HUDEP-2 (cell line): ENCODE data around the gene REV1.
"Not testable (repeated sequence)": the region's sequence is repeated elsewhere in the genome, so short reads cannot be mapped to it uniquely, and the experiment has no call there.

ENCODE experiments used
- DNase-seq, 76 experiments: peaks; one replicate each; lab custom pipeline; 2025; ENCODE audit not compliant: unreplicated experiment in 76 of 76; lab: John Stamatoyannopoulos, UW

Gene REV1

GRCh38 chr2:99488539-99489062 lies 1.2 kb downstream of the REV1 start:
- peak in 13 of 76 experiments; percentile 4 to 49 (median 22) for DNase-seq

GRCh38 chr2:99487906-99488305 lies 1.9 kb downstream of the REV1 start:
- no peak for DNase-seq

GRCh38 chr2:99485824-99486223 lies 4.0 kb downstream of the REV1 start:
- DNase-seq: peak in 8 of 76 experiments; percentile 8 to 37 (median 12)

GRCh38 chr2:99485411-99485810 lies 4.4 kb downstream of the REV1 start:
- DNase-seq: peak in 2 of 76 experiments; percentile 1 to 14

GRCh38 chr2:99484205-99484604 lies 5.6 kb downstream of the REV1 start:
- no peak for DNase-seq

- peak in 10 of 76 experiments; percentile 6 to 36 (median 14) for DNase-seq
Observed at GRCh38 chr2:99481941-99482340, 7.9 kb downstream of the REV1 start.

- DNase-seq: no peak
Observed at GRCh38 chr2:99481527-99481926, 8.3 kb downstream of the REV1 start.

- no peak for DNase-seq
Observed at GRCh38 chr2:99480390-99480789, 9.4 kb downstream of the REV1 start.

- no peak for DNase-seq
Observed at GRCh38 chr2:99478632-99479031, 11.2 kb downstream of the REV1 start.

- DNase-seq: no peak
Observed at GRCh38 chr2:99477054-99477453, 12.8 kb downstream of the REV1 start.

GRCh38 chr2:99476629-99477028 lies 13.2 kb downstream of the REV1 start:
- no peak for DNase-seq

- not testable (repeated sequence) for DNase-seq
Observed at GRCh38 chr2:99475095-99475494, 14.7 kb downstream of the REV1 start.

GRCh38 chr2:99473518-99474083 lies 16.2 kb downstream of the REV1 start:
- peak in 6 of 76 experiments; percentile 6 to 50 (median 18) for DNase-seq

- no peak for DNase-seq
Observed at GRCh38 chr2:99472600-99472960, 17.2 kb downstream of the REV1 start.

- peak in 39 of 76 experiments; percentile 4 to 78 (median 36) for DNase-seq
Observed at GRCh38 chr2:99471654-99472599, 17.9 kb downstream of the REV1 start.

- peak in 61 of 76 experiments; percentile 8 to 79 (median 43) for DNase-seq
Observed at GRCh38 chr2:99470957-99471356, 18.9 kb downstream of the REV1 start.

GRCh38 chr2:99470459-99470858 lies 19.4 kb downstream of the REV1 start:
- not testable (repeated sequence) for DNase-seq

GRCh38 chr2:99469394-99469793 lies 20.4 kb downstream of the REV1 start:
- no peak for DNase-seq

GRCh38 chr2:99468155-99468554 lies 21.7 kb downstream of the REV1 start:
- DNase-seq: no peak

GRCh38 chr2:99467390-99467789 lies 22.4 kb downstream of the REV1 start:
- no peak for DNase-seq

- DNase-seq: no peak
Observed at GRCh38 chr2:99461828-99462483, 27.9 kb downstream of the REV1 start.
